ENCODE results near the gene SORBS2. TPM values are rescaled to one million over a fixed set of nuclear protein-coding genes. Genes with fewer than 3 reads are reported as not detected.
"Not testable (repeated sequence)": the region's sequence is repeated elsewhere in the genome, so short reads cannot be mapped to it uniquely, and the experiment has no call there.

SORBS2 gene
- total RNA-seq, 1 experiment from 2014 or later, result 9.7 TPM

GRCh38 chr4:185559915-185560281, 252.1 kb downstream of the SORBS2 start:
- Histone ChIP-seq H2AFZ (ENCODE audit: low read length) (no peak overlapping the region), H4K91ac (ENCODE audit: insufficient read length, low read depth, low read length) (no peak overlapping the region), H2BK15ac (ENCODE audit: low read depth, low read length) (no peak overlapping the region), H3K9me3 (ENCODE audit: control insufficient read depth, low read depth, low read length) (no peaks in the 10 kb centered on the region), H2BK20ac (ENCODE audit: low read depth, low read length, poor library complexity, severe bottlenecking) (no peak overlapping the region), H2BK12ac (ENCODE audit: insufficient read length, low read depth, low read length) (no peak overlapping the region), H2BK5ac (ENCODE audit: insufficient read length, low read length) (no peak overlapping the region), H3K56ac (ENCODE audit: insufficient read length, low read depth, low read length) (no peak overlapping the region), H3K27ac (ENCODE audit: insufficient read length, low read depth, low read length) (no peak overlapping the region), H3K9ac (ENCODE audit: extremely low read depth, insufficient read length, low read length) (no peak overlapping the region), H3K23me2 (ENCODE audit: insufficient read length, low read depth, low read length, poor library complexity, severe bottlenecking) (no peaks in the 10 kb centered on the region), H3K23ac (ENCODE audit: insufficient read length, low read depth, low read length) (no peak overlapping the region), H3K4ac (ENCODE audit: low read depth, low read length) (no peak overlapping the region), H4K20me1 (ENCODE audit: control insufficient read depth, insufficient read depth, insufficient read length) (no peaks in the 10 kb centered on the region), H3K79me2 (ENCODE audit: insufficient read depth, low read length) (no peaks in the 10 kb centered on the region), H3K27me3 (ENCODE audit: insufficient read depth, low read length) (no peaks in the 10 kb centered on the region), H3K14ac (ENCODE audit: insufficient read depth, low read length) (no peak overlapping the region; the same call in 1 of the 2 replicates), H3K18ac (ENCODE audit: insufficient read length, low read depth, low read length) (no peak overlapping the region), H3K4me1 (ENCODE audit: insufficient read depth, low read length) (no peaks in the 10 kb centered on the region; the same call in 1 of the 2 replicates), H4K8ac (replicated peaks; ENCODE audit: insufficient read length, low read depth, low read length) (no peak overlapping the region), H4K5ac (ENCODE audit: insufficient read length, low read depth, low read length) (no peak overlapping the region), H3K4me2 (ENCODE audit: insufficient read depth, insufficient read length, low read length) (no peak overlapping the region), H2AK5ac (ENCODE audit: insufficient read length, low read length) (no peak overlapping the region), H2BK120ac (ENCODE audit: low read depth, low read length, poor library complexity, severe bottlenecking) (no peak overlapping the region), H3K79me1 (ENCODE audit: insufficient read depth, low read depth, low read length, poor library complexity, severe bottlenecking) (no peaks in the 10 kb centered on the region), H3T11ph (ENCODE audit: low read length) (no peak overlapping the region)
- no peak for DNase-seq
- WGBS (ENCODE audit: extremely low coverage, insufficient read length, low lambda C conversion rate), result no CpG with 5 or more reads among the region's 4 CpGs
- peaks cover 5 to 27% (median 6%) of the 10 kb centered on the region in 3 experiments; a peak in 6 of 7 replicates for H3K36me3 Mint-ChIP-seq (ENCODE audit: insufficient read depth in 1 of 3, low read depth in 3 of 3)
- peaks cover 6 to 11% of the 10 kb centered on the region in 2 experiments; a peak in 3 of 5 replicates for H3K9me3 Mint-ChIP-seq
- peak overlapping the region in 2 of 3 experiments; percentile 59 to 89; a peak in 5 of 7 replicates for H3K27ac Mint-ChIP-seq
- TF ChIP-seq, protein P1, sequence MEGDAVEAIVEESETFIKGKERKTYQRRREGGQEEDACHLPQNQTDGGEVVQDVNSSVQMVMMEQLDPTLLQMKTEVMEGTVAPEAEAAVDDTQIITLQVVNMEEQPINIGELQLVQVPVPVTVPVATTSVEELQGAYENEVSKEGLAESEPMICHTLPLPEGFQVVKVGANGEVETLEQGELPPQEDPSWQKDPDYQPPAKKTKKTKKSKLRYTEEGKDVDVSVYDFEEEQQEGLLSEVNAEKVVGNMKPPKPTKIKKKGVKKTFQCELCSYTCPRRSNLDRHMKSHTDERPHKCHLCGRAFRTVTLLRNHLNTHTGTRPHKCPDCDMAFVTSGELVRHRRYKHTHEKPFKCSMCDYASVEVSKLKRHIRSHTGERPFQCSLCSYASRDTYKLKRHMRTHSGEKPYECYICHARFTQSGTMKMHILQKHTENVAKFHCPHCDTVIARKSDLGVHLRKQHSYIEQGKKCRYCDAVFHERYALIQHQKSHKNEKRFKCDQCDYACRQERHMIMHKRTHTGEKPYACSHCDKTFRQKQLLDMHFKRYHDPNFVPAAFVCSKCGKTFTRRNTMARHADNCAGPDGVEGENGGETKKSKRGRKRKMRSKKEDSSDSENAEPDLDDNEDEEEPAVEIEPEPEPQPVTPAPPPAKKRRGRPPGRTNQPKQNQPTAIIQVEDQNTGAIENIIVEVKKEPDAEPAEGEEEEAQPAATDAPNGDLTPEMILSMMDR (conservative IDR thresholded peaks at IDR 0.05), result no peak
- H3K27me3 Mint-ChIP-seq (ENCODE audit: low read depth), result peaks cover 3% of the 10 kb centered on the region; the same call in 1 of the 2 replicates
- H3K4me3 Mint-ChIP-seq, result no peak overlapping the region
- peaks cover 16 to 29% of the 10 kb centered on the region in 2 experiments for H3K4me1 Mint-ChIP-seq

- not testable (repeated sequence) for H3K4me3 Mint-ChIP-seq; H4K20me1 ChIP-seq (ENCODE audit: control insufficient read depth, insufficient read depth, insufficient read length); H3K14ac ChIP-seq (ENCODE audit: insufficient read depth, low read length); H4K91ac ChIP-seq (ENCODE audit: insufficient read length, low read depth, low read length); H3K4me2 ChIP-seq (ENCODE audit: insufficient read depth, insufficient read length, low read length); H4K5ac ChIP-seq (ENCODE audit: insufficient read length, low read depth, low read length); H3K79me2 ChIP-seq (ENCODE audit: insufficient read depth, low read length); H3K27me3 Mint-ChIP-seq (ENCODE audit: low read depth); H3K9me3 ChIP-seq (ENCODE audit: control insufficient read depth, low read depth, low read length); H2AFZ ChIP-seq (ENCODE audit: low read length); H2AK5ac ChIP-seq (ENCODE audit: insufficient read length, low read length); H2BK20ac ChIP-seq (ENCODE audit: low read depth, low read length, poor library complexity, severe bottlenecking); H3K18ac ChIP-seq (ENCODE audit: insufficient read length, low read depth, low read length); H3K4me1 ChIP-seq (ENCODE audit: insufficient read depth, low read length); H3K9me3 Mint-ChIP-seq; H3K79me1 ChIP-seq (ENCODE audit: insufficient read depth, low read depth, low read length, poor library complexity, severe bottlenecking); H3K23ac ChIP-seq (ENCODE audit: insufficient read length, low read depth, low read length); H3K27me3 ChIP-seq (ENCODE audit: insufficient read depth, low read length); H3K23me2 ChIP-seq (ENCODE audit: insufficient read length, low read depth, low read length, poor library complexity, severe bottlenecking); H4K8ac ChIP-seq (replicated peaks; ENCODE audit: insufficient read length, low read depth, low read length); H2BK120ac ChIP-seq (ENCODE audit: low read depth, low read length, poor library complexity, severe bottlenecking); H3K9ac ChIP-seq (ENCODE audit: extremely low read depth, insufficient read length, low read length); H2BK12ac ChIP-seq (ENCODE audit: insufficient read length, low read depth, low read length); H3K27ac ChIP-seq (ENCODE audit: insufficient read length, low read depth, low read length); H3K56ac ChIP-seq (ENCODE audit: insufficient read length, low read depth, low read length); H3K4ac ChIP-seq (ENCODE audit: low read depth, low read length); H3T11ph ChIP-seq (ENCODE audit: low read length); H2BK5ac ChIP-seq (ENCODE audit: insufficient read length, low read length); DNase-seq; H2BK15ac ChIP-seq (ENCODE audit: low read depth, low read length)
- H3K27ac Mint-ChIP-seq, result peak overlapping the region in 1 of 3 experiments; percentile 89; a peak in 1 of 7 replicates
- no CpG with 5 or more reads among the region's 8 CpGs for WGBS (ENCODE audit: extremely low coverage, insufficient read length, low lambda C conversion rate)
- H3K4me1 Mint-ChIP-seq, result peaks cover 16 to 29% of the 10 kb centered on the region in 2 experiments
- peaks cover 0 to 22% (median 1%) of the 10 kb centered on the region in 3 experiments; a peak in 5 of 7 replicates for H3K36me3 Mint-ChIP-seq (ENCODE audit: insufficient read depth in 1 of 3, low read depth in 3 of 3)
These were observed 252.6 kb downstream of the SORBS2 start for GRCh38 chr4:185559251-185559914.
